Stimulated activated CD8-positive, alpha-beta memory T cell treated with anti-CD3 and anti-CD28 coated beads, Interleukin-7, amount 100 ng/mL, for 24 hours (primary cell): ENCODE data around the gene EDEM1.
"Not testable (repeated sequence)": the region's sequence is repeated elsewhere in the genome, so short reads cannot be mapped to it uniquely, and the experiment has no call there.

Experiments
- DNase-seq: peaks from one replicate; pipeline ENCODE4 v3.0.0-alpha.2; 2020; ENCODE audit warnings: low read depth

EDEM1 gene

DNA sequence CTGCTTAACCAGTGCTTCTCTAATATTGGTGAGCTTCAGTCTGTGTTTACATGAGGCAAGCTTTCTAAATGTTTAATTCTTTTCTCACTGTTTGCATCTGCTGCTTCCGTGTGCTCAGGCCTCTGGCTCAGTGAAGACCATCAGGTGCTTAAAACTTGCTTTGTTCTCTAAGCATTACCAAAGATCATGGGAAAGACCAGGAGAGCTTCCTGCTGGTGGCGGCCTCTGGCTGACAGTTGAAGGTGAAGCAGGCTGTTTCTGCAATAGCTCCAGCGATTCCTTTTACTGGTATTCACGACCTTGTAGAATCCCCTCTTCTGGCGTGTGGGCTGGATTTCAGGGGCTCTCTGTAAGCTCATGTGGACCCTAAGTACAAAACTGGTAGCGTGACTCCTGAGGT is 45.1 kb downstream of the EDEM1 start:
- DNase-seq: no peak

DNA sequence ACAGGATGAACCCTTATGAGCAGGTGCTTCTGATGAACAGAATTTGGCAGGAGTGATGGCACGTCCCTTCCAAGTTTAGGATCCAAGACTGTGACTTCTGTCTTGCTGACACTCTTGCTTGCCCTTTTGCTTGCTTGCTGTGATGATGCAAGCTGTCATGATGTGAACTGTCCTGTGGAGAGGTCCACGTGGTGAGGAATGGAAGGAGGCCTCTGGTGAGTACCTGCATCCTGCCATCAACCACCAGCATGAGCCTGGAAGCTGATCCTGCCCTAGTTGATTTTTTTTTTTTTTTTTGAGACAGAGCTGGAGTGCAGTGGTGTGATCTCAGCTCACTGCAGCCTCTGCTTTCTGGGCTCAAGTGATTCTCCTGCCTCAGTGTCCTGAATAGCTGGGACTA is 45.5 kb downstream of the EDEM1 start:
- DNase-seq: no peak

DNA sequence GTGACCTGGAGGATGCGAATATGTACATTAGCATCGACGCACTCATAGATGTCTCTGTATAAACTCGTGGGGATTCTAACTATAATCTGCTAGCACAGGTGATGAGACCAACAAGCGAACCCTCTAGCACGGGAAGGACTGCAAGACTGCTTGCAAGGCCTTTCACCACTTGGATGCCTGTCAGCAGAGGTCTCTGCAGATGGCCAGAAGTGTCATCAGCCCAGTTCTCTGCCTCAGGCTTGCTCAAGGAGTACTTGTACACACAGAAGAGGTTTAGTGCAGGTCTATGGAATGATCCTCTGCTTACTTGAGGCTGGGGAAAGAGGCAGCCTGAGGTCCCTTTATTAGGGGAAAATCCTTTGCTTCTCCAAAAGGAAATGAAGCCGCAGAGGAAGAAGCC is 48.1 kb downstream of the EDEM1 start:
- DNase-seq: no peak

DNA sequence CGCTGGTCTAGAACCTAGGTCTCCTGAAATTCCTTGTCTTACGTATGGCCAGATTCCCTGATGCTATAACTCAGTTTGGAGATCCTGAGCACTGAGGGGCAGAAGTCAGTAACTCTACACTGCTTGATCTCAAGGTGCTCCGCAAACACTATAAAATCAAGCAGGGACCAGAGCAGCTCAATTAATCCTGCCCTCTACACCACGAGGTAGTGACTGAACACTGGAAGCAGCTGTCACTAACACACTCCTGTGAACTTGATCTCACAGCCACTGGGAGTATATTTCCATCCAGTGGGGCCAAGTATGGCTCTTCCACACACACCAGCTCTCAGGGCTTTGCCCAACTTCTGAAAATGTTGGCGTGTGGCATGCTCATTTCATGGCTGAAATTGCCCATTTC is 51.0 kb downstream of the EDEM1 start:
- no peak for DNase-seq

DNA sequence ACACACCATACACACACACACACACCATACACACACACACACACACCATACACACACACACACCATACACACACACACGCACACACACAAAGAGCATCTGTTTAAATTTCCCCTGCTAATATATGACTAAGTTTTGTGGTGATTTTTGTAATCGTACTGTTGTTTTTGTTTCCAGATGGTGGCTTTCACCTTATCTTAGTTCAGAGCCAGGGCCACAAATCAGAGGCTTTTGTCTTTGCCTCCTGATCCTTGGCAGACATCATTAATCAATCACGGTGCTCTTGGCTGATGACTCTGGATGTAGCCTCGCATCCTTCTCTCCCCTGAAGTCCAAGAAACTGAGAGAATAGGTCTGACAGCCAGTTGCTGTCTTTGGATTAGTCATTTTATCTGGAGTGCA is 52.1 kb downstream of the EDEM1 start:
- no peak for DNase-seq

DNA sequence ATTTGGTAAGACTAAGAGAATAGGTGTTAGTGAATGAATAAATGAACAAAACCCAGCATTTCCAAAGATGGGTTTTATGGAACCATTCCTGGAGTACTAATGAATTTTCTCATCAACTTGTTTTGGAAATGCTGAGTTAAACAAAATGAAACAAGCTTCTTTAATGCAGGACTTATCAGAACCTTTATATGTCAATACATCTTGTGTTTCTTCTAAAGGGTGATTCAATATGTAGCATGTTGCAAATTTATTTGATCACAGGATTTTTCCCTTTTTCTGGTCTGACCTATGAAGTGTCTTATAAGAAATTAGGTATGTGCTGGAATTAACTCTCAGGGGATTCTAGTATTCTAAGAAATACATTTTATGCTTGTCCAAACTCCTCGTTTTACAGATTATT is 53.2 kb downstream of the EDEM1 start:
- DNase-seq: no peak

DNA sequence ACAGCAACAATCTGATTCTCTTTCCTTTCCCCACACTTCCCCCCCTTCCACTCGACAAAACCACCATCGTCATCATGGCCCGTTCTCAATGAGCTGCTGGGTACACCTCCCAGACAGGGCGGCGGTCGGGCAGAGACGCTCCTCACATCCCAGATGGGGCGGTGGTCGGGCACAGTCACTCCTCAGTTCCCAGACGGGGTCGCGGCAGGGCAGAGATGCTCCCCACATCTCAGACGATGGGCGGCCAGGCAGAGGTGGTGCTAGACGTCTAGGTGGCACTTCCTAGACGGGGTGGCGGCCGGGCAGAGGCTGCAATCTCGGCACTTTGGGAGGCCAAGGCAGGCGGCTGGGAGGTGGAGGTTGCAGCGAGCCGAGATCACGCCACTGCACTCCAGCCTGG is 55.3 kb downstream of the EDEM1 start:
- DNase-seq: not testable (repeated sequence)

DNA sequence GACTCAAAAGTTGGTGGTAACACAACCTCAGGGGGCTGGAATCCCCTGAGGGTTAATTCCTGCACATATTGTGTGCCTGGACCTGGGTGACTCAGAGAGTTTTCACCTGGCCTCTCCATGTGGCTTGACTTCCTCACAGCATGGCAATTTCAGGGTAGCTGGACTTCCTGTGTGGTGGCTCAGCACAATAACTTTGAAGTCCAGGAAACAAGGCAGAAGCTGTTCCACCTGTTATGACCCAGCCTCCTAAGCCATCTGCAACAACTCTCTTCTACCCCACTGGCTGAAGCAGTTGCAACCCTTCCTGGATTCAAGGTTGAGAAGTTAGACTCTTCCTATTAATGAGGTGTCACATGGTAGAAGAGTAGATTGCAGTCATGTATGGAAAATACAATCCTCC is 58.4 kb downstream of the EDEM1 start:
- no peak for DNase-seq

DNA sequence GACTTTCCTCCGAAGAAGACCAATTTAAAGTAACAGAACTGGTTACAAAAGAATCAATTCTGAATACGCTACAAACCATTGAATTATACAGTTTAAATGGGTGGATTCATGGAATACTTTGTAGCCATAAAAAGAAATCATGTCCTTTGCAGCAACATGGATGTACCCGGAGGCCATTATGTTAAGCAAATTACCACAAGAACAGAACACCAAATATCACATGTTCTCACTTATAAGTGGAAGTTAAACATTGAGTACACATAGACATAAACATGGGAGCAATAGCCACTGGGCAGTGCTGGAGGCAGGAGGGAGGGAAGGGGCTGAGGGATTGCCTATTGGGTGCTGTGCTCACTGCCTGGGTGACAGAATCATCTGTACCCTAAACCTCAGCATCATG is 61.3 kb downstream of the EDEM1 start:
- DNase-seq: no peak

DNA sequence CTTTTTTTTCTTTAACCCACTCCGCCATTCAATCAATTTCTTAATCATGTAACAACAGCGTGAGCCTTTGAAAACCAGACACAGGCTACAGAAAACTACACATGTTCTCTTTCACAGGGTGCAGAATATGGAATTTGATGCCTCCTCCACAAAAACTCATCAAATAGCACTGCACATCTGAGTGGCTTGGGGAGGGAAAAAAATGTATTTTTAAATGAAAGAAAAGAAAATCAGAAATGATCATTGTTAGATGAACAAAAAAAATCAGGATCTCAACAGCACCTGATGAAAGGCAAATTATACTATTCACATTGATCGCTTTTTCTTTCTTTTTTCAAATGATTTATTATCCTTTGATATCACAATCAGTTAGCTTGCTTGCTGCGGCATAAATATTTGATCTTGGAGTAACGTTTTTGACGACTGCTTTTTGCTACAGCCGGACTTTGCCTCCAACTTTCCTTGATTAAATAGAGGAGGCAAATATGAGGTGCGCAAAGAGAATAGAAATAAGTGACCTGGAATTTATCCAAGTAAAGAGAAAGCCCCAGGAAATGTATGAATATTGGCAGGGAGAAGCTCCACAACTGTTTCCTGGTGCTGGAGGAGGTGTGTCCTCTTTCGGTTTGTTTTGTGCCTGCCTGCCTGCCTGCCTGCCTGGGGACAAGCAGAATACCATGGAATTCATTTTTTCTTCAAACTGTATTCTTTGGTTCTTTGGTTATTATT is 63.1 kb downstream of the EDEM1 start:
- DNase-seq: no peak

DNA sequence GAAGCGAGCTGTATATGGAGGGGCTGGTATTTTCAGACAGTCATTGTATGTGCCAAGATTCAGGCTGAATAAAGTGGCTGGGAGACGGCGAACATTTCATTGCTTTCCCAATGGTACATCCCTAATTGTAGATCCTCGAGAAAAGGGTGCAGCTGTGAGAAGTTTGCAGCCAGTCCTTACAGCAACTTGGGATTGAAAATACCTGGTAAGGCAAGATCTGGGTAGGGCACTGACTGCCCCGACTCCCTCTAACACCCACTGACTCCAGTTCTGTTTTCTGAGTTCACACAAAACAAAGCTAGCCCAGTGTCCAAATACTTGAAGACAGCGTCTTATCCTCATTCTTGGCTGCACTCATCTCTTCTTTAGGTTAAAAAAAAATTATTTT is 63.7 kb downstream of the EDEM1 start:
- no peak for DNase-seq

DNA sequence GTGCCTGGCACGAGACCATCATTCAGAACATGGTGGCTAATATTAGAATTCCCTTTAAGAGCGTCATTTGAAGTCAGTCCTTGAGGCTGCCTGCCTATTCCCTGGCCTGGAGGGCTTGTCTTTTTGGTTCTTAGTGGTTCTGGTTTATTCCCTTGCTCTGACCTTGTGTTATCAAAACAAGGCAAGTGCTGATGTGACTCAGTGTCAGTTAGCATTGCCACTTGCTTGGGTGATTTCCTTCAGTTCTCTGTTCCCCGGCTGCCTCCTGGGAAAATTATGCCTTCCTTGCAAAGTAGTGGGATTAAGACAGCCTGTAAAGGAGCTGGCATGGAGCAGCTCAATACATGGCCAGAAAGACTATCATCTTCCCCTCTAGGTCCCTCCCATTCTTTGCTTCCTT is 64.6 kb downstream of the EDEM1 start:
- no peak for DNase-seq

DNA sequence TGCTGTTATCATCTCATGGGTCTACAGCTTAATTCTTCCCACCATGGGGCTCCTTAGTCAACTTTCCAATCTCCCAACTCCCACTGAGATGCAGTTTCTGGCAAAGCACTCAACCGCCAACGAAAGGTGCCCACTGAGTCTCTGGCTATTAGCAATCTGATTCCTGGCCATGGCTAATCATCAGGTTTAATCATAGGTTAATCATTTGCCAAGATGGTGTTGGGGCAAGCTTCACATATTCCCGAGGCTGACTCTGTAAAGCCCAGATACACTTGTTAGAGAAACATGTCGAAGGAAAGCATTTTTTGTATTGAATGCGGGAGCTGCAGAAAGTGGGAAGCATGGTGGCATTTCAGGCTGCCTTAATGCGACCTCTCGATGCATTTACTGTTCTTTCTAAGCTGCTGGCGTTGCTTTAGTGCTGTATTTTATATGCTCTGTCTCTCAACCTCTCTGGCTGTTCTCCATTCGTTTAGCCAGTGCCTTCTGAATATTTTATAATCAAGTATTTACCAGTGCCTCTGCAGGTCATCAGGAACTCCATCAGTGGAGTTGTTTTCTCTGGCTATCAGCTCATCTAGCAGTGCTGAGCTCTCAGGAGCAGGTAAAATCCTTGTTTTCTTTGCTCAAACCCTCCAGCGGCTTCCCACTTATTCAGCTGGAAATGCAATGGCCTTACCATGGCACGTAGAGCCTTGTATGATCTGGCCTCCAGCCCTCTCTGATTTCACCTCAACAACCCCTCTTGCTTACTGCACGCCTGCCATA is 67.0 kb downstream of the EDEM1 start:
- no peak for DNase-seq

DNA sequence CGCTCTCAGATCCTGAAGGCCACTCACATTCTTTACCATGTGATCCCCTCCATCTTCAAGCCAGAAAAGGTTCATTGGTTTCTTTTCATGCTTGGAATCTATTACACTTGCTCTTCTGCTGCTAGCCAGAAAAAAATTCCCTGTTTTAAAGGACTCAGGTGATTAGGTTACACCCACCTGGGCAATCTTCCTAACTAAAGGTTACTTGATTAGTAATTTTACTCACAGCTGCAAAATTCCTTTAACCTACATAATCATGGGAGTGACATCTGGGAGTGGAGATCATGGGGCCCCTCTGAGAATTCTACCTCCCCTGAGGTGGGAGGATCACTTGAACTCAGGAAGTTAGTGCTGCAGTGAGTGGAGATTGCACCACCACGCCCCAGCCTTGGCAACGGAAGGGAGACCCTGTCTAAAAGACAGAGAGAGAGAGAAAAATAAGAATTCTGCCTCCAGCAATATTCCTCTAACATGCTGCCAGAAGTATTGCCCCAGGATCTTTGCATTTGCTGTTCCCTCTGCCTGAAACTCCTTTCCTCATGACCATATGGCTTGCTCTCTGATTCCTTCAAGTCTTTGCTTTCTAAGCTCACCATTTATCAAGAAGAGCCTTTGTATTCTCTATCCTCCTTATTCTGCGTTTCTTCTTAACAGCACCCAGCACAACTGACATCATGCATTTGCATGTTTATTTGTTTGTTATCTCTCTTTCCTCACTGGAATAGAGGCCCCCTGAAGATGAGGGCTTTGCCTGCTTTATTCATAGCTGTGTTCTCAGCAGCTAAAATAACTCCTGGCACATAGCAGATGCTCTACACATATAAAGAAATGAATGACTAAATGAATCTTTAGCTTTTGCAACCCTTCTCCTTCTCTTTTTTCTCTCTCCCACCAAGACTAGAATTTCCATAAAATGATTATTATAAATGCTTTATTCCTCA is 68.2 kb downstream of the EDEM1 start:
- no peak for DNase-seq

DNA sequence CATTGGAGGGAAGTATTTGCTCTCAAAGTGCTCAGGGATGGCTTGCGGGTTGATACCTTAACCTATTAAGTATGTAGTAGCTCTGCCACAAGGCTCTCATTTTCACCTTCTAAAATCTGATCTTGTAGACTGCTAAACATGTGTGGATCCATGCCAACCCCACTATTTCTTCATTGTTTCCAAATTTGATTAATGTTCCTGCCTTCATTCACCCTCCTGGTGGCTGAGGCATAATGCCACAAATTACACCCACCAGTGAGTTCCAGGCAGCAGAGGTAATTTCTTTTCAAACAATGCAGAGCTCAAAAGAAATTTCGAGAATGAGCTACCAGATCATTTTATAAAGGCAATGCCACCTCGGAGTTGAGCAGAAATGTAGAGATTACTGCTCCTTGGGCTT is 71.0 kb downstream of the EDEM1 start:
- no peak for DNase-seq

DNA sequence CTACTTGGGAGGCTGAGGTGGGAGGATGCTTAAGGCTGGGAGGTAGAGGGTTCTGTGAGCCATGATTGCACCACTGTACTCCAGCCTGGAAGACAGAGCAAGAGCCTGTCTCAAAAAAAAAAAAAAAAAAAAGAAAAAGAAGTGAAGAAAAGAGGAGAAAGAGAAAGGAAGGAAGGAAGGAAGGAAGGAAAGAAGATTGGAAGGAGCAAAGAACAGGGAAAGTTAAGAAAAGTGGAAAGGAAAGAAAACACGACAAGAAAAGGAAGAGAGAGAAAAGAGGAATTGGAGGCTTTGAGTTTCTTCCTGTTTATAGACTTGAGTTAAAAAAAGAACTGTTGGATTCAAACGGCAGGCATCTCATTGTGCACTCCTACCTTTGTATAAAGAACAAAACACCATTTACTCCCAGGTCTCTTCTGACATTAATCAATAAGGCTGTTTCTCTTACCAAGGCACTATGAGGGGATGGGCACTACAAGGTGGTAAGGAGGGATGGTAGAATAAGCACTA is 73.5 kb downstream of the EDEM1 start:
- no peak for DNase-seq

DNA sequence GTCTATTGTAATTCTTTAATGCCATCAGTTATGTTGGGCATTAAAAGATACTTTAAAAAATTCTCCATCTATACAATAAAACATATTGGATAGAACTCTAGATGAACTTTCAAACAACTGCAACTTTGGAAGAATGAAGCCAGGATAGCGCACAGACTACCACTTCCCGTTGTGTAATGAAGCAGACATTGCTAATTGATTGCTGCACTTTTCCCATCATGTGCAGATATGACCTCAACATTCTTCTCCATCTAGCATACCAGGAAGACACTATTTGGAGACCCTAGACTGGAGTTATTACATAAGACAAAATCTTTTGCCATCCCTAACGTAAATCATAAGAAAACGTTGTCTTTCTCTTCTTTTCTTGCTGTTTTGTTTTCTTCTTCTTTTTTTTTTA is 75.0 kb downstream of the EDEM1 start:
- DNase-seq: no peak

DNA sequence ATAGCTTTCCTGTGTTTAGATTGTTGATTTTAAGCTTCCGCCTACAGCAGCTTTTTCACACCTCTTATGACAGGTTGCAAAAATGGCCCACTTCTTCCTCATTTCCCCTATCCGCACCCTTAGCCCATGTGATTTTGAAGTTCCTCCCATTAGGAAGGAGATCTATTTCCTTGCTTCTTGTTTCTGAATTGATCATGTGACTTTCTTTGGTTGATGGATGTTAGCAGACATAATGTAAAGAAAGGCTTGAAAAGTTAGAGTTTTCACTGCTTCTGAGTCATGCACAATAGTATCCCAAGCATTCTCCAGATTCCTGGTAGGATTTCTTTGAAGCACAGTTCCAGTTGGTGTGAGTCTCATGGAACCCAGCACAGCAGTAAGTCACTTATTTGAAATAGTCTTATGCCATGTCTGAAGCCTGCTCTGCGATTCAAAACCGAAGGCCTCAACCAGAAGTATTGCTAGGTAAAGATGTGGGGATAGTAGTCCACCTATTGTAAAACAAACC is 76.6 kb downstream of the EDEM1 start:
- no peak for DNase-seq

DNA sequence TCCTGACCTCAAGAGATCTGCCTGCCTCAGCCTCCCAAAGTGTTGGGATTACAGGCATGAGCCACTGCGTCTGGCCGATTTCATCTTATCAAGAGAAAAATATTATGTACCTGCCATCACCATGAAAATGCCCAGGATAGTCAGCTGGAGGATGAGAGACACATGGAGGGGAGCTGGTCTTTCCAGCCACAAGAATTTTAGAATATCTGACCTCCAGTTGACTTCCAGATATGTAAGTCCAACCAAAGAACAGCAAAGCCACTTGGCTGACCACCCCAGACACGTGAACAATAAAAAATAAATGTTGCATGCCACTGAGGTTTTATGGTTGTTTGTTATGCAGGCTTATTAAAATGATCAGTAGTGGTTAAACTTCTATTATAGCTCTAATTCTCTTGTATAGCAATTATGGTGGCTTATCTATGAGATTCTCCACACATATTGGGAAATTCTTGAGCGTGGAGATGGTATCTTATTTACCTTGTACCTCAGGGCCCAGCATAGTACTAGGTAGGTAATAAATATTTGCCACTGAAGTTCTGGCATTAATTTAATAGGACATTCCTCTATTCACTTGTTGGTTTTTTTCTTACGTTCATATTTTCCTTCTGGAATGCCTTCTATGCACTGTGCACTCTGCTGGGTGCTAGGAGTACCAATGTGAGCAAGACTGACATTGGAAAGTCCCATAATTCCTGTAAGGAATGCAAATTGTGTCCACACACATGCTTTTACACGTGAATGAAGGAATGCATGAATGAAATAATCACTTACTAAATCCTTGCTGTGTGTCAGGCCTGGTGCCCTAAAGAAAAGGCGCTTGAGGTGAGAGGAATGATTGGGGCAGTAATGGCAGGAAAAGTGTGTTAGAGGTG is 77.6 kb downstream of the EDEM1 start:
- DNase-seq: no peak

DNA sequence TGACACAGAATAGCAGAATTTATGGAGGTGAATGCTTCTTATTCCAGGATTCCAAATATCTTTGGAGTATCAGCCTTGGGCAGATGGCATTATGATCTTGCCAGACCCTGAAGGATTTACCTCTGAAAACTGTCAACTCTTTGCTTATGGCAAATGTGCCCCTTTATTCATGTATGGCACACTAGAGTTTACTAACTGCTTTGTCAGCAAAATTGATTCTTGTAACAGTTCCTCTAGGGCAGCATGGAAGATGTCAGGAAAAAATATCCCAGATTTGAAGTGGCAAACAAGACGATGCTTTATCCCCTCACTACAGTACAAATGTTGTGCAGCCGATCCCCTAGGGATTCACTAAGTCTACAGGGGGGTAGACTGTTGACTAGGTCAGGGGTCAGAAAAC is 79.7 kb downstream of the EDEM1 start:
- no peak for DNase-seq

DNA sequence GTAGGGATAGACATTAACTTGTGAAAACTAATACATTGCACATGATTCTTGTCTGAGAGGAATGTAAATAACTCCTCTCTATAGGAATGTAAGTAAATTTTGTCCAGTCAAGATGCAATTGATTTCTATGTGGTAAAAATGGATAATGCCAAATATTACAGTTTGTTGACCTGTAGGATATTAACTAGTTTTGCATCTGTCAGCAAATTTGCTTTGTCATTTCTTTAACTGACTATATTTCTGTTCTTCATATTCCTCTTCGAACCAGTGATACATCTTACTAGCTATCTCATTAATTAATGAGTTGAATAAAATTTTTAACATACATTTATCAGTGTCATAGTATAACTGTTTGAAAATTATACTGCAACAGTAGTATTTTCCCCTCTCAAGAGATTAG is 80.4 kb downstream of the EDEM1 start:
- DNase-seq: no peak
